HEK293 (cell line): ENCODE results near the gene GAL3ST3.

Experiments used
- SP2 ChIP-seq: fragments of 450-650 bp; formaldehyde crosslinking; IDR thresholded peaks from 2 replicates; pipeline ENCODE4 v1.5.1; 2016; ENCODE audit warnings: missing biosample characterization, missing genetic modification characterization
- ZBTB20 ChIP-seq: fragments of 450-650 bp; formaldehyde crosslinking; IDR thresholded peaks from 2 replicates; pipeline ENCODE4 v1.5.1; 2016; ENCODE audit warnings: missing biosample characterization, missing genetic modification characterization
- ZNF140 ChIP-seq: fragments of 450-650 bp; formaldehyde crosslinking; IDR thresholded peaks from 2 replicates; pipeline ENCODE4 v1.5.1; 2016; ENCODE audit warnings: missing biosample characterization, missing genetic modification characterization
- ZNF354C ChIP-seq: fragments of 450-650 bp; formaldehyde crosslinking; IDR thresholded peaks from 2 replicates; pipeline ENCODE4 v1.5.1; 2016; ENCODE audit warnings: missing biosample characterization, missing genetic modification characterization, low read depth, borderline replicate concordance
- ZNF544 ChIP-seq: fragments of 450-650 bp; formaldehyde crosslinking; IDR thresholded peaks from 2 replicates; pipeline ENCODE4 v1.5.0; 2017; ENCODE audit warnings: missing biosample characterization, missing genetic modification characterization
- ZNF660 ChIP-seq: fragments of 450-650 bp; IDR thresholded peaks from 2 replicates; pipeline ENCODE4 v1.5.1; 2018; ENCODE audit warnings: missing biosample characterization, mild to moderate bottlenecking, missing genetic modification characterization
- TF ChIP-seq, protein P1 (sequence below): fragments of 450-650 bp; formaldehyde crosslinking; IDR thresholded peaks from 2 replicates; pipeline ENCODE4 v1.5.1; 2016; ENCODE audit warnings: missing biosample characterization, missing genetic modification characterization
- TF ChIP-seq, protein P2 (sequence below): fragments of 450-650 bp; formaldehyde crosslinking; IDR thresholded peaks from 2 replicates; pipeline ENCODE4 v1.5.1; 2016; ENCODE audit warnings: missing biosample characterization, missing genetic modification characterization
- TF ChIP-seq, protein P3 (sequence below): fragments of 450-650 bp; formaldehyde crosslinking; IDR thresholded peaks from 2 replicates; pipeline ENCODE4 v1.5.1; 2016; ENCODE audit warnings: missing biosample characterization, missing genetic modification characterization
- TF ChIP-seq, protein P4 (sequence below): fragments of 450-650 bp; formaldehyde crosslinking; IDR thresholded peaks from 2 replicates; pipeline ENCODE4 v1.5.1; 2016; ENCODE audit warnings: missing biosample characterization, missing genetic modification characterization, borderline replicate concordance
- TF ChIP-seq, protein P5 (sequence below): fragments of 450-650 bp; formaldehyde crosslinking; IDR thresholded peaks from 2 replicates; pipeline ENCODE4 v1.5.1; 2016; ENCODE audit warnings: missing biosample characterization, missing genetic modification characterization
- TF ChIP-seq, protein P6 (sequence below): sonication (generic); formaldehyde crosslinking; IDR thresholded peaks from 2 replicates; pipeline ENCODE4 v1.8.1; 2022; ENCODE audit warnings: mild to moderate bottlenecking, moderate library complexity, missing genetic modification reagents

DNA sequence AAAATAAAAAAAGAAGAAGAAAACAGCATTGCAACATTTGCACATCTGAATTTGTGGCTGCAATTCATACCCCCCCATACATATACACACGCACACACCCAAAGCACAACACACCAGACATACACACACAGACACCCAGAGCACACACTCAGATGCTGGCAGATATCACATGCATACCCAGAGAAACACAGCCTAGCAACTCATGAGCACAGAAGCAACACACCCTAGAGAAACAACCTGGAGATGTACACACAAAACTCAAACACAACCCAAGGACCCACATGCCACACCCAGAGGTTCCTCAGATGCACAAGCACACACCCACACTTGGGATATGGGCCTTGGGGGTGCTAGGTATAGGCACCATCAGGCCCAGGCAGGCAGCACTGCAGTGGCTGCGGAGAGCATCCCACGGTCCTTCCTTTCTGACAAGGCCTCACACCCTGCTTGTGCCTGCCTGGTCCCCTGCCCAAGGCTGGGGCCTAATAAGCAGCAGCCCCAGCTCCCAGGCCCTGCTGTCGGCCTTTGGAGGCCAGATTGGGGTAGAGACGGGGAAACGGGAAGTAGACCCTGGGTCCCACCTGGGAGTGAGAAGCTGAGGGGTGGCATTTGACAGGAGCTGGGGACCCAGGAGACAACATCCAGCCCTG lies 34.0 kb downstream of the GAL3ST3 start:
- TF ChIP-seq SP2, result no peak
- TF ChIP-seq ZNF140 (tag by site-specific recombination), result no peak
- TF ChIP-seq, protein P1, sequence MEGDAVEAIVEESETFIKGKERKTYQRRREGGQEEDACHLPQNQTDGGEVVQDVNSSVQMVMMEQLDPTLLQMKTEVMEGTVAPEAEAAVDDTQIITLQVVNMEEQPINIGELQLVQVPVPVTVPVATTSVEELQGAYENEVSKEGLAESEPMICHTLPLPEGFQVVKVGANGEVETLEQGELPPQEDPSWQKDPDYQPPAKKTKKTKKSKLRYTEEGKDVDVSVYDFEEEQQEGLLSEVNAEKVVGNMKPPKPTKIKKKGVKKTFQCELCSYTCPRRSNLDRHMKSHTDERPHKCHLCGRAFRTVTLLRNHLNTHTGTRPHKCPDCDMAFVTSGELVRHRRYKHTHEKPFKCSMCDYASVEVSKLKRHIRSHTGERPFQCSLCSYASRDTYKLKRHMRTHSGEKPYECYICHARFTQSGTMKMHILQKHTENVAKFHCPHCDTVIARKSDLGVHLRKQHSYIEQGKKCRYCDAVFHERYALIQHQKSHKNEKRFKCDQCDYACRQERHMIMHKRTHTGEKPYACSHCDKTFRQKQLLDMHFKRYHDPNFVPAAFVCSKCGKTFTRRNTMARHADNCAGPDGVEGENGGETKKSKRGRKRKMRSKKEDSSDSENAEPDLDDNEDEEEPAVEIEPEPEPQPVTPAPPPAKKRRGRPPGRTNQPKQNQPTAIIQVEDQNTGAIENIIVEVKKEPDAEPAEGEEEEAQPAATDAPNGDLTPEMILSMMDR (tag by site-specific recombination), result no peak
- TF ChIP-seq, protein P2, sequence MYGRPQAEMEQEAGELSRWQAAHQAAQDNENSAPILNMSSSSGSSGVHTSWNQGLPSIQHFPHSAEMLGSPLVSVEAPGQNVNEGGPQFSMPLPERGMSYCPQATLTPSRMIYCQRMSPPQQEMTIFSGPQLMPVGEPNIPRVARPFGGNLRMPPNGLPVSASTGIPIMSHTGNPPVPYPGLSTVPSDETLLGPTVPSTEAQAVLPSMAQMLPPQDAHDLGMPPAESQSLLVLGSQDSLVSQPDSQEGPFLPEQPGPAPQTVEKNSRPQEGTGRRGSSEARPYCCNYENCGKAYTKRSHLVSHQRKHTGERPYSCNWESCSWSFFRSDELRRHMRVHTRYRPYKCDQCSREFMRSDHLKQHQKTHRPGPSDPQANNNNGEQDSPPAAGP (tag by site-specific recombination), result no peak
- TF ChIP-seq ZBTB20 (tag by site-specific recombination), result no peak
- TF ChIP-seq ZNF544, result no peak
- TF ChIP-seq ZNF660 (tag by site-specific recombination), result no peak
- TF ChIP-seq, protein P3, sequence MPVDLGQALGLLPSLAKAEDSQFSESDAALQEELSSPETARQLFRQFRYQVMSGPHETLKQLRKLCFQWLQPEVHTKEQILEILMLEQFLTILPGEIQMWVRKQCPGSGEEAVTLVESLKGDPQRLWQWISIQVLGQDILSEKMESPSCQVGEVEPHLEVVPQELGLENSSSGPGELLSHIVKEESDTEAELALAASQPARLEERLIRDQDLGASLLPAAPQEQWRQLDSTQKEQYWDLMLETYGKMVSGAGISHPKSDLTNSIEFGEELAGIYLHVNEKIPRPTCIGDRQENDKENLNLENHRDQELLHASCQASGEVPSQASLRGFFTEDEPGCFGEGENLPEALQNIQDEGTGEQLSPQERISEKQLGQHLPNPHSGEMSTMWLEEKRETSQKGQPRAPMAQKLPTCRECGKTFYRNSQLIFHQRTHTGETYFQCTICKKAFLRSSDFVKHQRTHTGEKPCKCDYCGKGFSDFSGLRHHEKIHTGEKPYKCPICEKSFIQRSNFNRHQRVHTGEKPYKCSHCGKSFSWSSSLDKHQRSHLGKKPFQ, result no peak
- TF ChIP-seq, protein P4, sequence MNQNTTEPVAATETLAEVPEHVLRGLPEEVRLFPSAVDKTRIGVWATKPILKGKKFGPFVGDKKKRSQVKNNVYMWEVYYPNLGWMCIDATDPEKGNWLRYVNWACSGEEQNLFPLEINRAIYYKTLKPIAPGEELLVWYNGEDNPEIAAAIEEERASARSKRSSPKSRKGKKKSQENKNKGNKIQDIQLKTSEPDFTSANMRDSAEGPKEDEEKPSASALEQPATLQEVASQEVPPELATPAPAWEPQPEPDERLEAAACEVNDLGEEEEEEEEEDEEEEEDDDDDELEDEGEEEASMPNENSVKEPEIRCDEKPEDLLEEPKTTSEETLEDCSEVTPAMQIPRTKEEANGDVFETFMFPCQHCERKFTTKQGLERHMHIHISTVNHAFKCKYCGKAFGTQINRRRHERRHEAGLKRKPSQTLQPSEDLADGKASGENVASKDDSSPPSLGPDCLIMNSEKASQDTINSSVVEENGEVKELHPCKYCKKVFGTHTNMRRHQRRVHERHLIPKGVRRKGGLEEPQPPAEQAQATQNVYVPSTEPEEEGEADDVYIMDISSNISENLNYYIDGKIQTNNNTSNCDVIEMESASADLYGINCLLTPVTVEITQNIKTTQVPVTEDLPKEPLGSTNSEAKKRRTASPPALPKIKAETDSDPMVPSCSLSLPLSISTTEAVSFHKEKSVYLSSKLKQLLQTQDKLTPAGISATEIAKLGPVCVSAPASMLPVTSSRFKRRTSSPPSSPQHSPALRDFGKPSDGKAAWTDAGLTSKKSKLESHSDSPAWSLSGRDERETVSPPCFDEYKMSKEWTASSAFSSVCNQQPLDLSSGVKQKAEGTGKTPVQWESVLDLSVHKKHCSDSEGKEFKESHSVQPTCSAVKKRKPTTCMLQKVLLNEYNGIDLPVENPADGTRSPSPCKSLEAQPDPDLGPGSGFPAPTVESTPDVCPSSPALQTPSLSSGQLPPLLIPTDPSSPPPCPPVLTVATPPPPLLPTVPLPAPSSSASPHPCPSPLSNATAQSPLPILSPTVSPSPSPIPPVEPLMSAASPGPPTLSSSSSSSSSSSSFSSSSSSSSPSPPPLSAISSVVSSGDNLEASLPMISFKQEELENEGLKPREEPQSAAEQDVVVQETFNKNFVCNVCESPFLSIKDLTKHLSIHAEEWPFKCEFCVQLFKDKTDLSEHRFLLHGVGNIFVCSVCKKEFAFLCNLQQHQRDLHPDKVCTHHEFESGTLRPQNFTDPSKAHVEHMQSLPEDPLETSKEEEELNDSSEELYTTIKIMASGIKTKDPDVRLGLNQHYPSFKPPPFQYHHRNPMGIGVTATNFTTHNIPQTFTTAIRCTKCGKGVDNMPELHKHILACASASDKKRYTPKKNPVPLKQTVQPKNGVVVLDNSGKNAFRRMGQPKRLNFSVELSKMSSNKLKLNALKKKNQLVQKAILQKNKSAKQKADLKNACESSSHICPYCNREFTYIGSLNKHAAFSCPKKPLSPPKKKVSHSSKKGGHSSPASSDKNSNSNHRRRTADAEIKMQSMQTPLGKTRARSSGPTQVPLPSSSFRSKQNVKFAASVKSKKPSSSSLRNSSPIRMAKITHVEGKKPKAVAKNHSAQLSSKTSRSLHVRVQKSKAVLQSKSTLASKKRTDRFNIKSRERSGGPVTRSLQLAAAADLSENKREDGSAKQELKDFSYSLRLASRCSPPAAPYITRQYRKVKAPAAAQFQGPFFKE (tag by site-specific recombination), result no peak
- TF ChIP-seq, protein P5, sequence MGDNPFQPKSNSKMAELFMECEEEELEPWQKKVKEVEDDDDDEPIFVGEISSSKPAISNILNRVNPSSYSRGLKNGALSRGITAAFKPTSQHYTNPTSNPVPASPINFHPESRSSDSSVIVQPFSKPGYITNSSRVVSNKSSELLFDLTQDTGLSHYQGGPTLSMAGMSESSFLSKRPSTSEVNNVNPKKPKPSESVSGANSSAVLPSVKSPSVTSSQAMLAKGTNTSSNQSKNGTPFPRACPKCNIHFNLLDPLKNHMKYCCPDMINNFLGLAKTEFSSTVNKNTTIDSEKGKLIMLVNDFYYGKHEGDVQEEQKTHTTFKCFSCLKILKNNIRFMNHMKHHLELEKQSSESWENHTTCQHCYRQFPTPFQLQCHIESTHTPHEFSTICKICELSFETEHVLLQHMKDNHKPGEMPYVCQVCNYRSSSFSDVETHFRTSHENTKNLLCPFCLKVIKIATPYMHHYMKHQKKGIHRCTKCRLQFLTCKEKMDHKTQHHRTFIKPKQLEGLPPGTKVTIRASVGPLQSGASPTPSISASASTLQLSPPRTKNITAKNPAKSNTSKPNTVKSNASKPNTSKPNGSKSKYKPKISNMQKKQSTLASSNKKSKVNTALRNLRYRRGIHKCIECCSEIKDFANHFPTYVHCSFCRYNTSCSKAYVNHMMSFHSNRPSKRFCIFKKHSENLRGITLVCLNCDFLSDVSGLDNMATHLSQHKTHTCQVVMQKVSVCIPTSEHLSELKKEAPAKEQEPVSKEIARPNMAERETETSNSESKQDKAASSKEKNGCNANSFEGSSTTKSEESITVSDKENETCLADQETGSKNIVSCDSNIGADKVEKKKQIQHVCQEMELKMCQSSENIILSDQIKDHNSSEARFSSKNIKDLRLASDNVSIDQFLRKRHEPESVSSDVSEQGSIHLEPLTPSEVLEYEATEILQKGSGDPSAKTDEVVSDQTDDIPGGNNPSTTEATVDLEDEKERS (tag by site-specific recombination), result no peak
- TF ChIP-seq ZNF354C (tag by site-specific recombination), result no peak
- TF ChIP-seq, protein P6, sequence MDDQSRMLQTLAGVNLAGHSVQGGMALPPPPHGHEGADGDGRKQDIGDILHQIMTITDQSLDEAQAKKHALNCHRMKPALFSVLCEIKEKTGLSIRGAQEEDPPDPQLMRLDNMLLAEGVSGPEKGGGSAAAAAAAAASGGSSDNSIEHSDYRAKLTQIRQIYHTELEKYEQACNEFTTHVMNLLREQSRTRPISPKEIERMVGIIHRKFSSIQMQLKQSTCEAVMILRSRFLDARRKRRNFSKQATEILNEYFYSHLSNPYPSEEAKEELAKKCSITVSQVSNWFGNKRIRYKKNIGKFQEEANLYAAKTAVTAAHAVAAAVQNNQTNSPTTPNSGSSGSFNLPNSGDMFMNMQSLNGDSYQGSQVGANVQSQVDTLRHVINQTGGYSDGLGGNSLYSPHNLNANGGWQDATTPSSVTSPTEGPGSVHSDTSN (CRISPR knock-in tag), result no peak
